HepG2 (cell line): ENCODE measurements around the gene CCDC97.

Source experiments
- ARNT2 ChIP-seq: sonication (generic); formaldehyde crosslinking; IDR thresholded peaks from 2 replicates; pipeline ENCODE4 v1.8.0; 2022; ENCODE audit warnings: mild to moderate bottlenecking, low read depth, missing genetic modification reagents, moderate library complexity
- ATF6 ChIP-seq: sonication (generic); formaldehyde crosslinking; conservative IDR thresholded peaks from 2 replicates; pipeline ENCODE4 v1.4.0; 2020; ENCODE audit warnings: missing genetic modification reagents
- BRCA1 ChIP-seq: sonication (generic); formaldehyde crosslinking; IDR thresholded peaks from 2 replicates; pipeline ENCODE4 v1.4.0; 2020; ENCODE audit warnings: missing genetic modification reagents
- HNF4A ChIP-seq: sonication (generic); formaldehyde crosslinking; IDR thresholded peaks from 2 replicates; pipeline ENCODE4 v1.4.0; 2020; ENCODE audit warnings: missing genetic modification reagents
- JUNB ChIP-seq: sonication (generic); formaldehyde crosslinking; IDR thresholded peaks from 2 replicates; pipeline ENCODE4 v1.8.0; 2022; ENCODE audit warnings: missing genetic modification reagents, mild to moderate bottlenecking, borderline replicate concordance
- MED13 ChIP-seq: sonication (generic); formaldehyde crosslinking; IDR thresholded peaks from 2 replicates; pipeline ENCODE4 v1.5.0; 2020; ENCODE audit warnings: missing genetic modification reagents
- NCOA1 ChIP-seq: sonication (generic); formaldehyde crosslinking; IDR thresholded peaks from 2 replicates; pipeline ENCODE4 v1.9.0; 2021; ENCODE audit warnings: missing genetic modification reagents
- PHF8 ChIP-seq: sonication (generic); formaldehyde crosslinking; IDR thresholded peaks from 2 replicates; pipeline ENCODE4 v1.5.0; 2020; ENCODE audit warnings: missing genetic modification reagents
- RFX5 ChIP-seq: IDR thresholded peaks from 2 replicates; pipeline ENCODE4 v1.6.1; 2011; ENCODE audit warnings: low read depth, low read length, improper control_type of control experiment
- ZFP90 ChIP-seq: sonication (generic); formaldehyde crosslinking; IDR thresholded peaks from 2 replicates; pipeline ENCODE4 v1.8.0; 2022; ENCODE audit warnings: missing genetic modification reagents, mild to moderate bottlenecking, inconsistent platforms, borderline replicate concordance
- TF ChIP-seq, protein P1 (sequence below): sonication (generic); formaldehyde crosslinking; IDR thresholded peaks from 2 replicates; pipeline ENCODE4 v1.8.0; 2022; ENCODE audit warnings: low read depth, missing genetic modification reagents
- TF ChIP-seq, protein P2 (sequence below): sonication (generic); formaldehyde crosslinking; IDR thresholded peaks from 2 replicates; pipeline ENCODE4 v1.5.0; 2020; ENCODE audit warnings: mild to moderate bottlenecking, missing genetic modification reagents, moderate library complexity

GRCh38 chr19:41310033-41310831 lies at the start of gene CCDC97:
- TF ChIP-seq RFX5, result no peak
- peak; percentile 84 for TF ChIP-seq ARNT2 (CRISPR knock-in tag)
- peak; percentile 92; the same call in 1 of the 2 replicates for TF ChIP-seq BRCA1 (CRISPR knock-in tag)
- TF ChIP-seq, protein P1, sequence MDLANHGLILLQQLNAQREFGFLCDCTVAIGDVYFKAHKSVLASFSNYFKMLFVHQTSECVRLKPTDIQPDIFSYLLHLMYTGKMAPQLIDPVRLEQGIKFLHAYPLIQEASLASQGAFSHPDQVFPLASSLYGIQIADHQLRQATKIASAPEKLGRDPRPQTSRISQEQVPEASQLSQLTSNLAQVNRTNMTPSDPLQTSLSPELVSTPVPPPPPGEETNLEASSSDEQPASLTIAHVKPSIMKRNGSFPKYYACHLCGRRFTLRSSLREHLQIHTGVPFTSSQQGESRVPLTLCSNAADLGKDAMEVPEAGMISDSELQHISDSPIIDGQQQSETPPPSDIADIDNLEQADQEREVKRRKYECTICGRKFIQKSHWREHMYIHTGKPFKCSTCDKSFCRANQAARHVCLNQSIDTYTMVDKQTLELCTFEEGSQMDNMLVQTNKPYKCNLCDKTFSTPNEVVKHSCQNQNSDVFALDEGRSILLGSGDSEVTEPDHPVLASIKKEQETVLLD (CRISPR knock-in tag), result no peak; the same call in 1 of the 2 replicates
- TF ChIP-seq, protein P2, sequence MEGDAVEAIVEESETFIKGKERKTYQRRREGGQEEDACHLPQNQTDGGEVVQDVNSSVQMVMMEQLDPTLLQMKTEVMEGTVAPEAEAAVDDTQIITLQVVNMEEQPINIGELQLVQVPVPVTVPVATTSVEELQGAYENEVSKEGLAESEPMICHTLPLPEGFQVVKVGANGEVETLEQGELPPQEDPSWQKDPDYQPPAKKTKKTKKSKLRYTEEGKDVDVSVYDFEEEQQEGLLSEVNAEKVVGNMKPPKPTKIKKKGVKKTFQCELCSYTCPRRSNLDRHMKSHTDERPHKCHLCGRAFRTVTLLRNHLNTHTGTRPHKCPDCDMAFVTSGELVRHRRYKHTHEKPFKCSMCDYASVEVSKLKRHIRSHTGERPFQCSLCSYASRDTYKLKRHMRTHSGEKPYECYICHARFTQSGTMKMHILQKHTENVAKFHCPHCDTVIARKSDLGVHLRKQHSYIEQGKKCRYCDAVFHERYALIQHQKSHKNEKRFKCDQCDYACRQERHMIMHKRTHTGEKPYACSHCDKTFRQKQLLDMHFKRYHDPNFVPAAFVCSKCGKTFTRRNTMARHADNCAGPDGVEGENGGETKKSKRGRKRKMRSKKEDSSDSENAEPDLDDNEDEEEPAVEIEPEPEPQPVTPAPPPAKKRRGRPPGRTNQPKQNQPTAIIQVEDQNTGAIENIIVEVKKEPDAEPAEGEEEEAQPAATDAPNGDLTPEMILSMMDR (CRISPR knock-in tag), result no peak; the same call in 1 of the 2 replicates
- TF ChIP-seq ZFP90, result 0 out of 2 replicates have a peak, but pooled peaks have one; percentile 48
- TF ChIP-seq HNF4A (CRISPR knock-in tag), result no peak; the same call in 1 of the 2 replicates
- TF ChIP-seq JUNB, result no peak
- TF ChIP-seq ATF6 (CRISPR knock-in tag), result peak; percentile 51; the same call in 1 of the 2 replicates
- TF ChIP-seq PHF8 (CRISPR knock-in tag), result peak; percentile 95
- peak; percentile 75; the same call in 1 of the 2 replicates for TF ChIP-seq MED13 (CRISPR knock-in tag)
- 0 out of 2 replicates have a peak, but pooled peaks have one; percentile 23 for TF ChIP-seq NCOA1
